Liver (tissue), 10 donors: ENCODE measurements around the gene MXD4. TPM values are rescaled to one million over a fixed set of nuclear protein-coding genes. Genes with fewer than 3 reads are reported as not detected.
"Not testable (repeated sequence)": the region's sequence is repeated elsewhere in the genome, so short reads cannot be mapped to it uniquely, and the experiment has no call there.

Experiments
- DNase-seq: peaks from one replicate; pipeline ENCODE4 v3.0.0-alpha.2; 2017; ENCODE audit warnings: low spot score
- H3K27ac ChIP-seq, 2 donors: one replicate each; pipeline ENCODE4 v1.7.0; 2013; ENCODE audit warnings: inconsistent platforms in 2 of 2, low read length in 2 of 2, control low read depth in 1 of 2, low read depth in 1 of 2, mild to moderate bottlenecking in 1 of 2
- H3K27me3 ChIP-seq, 4 donors: one replicate each; pipeline versions ENCODE4 v1.6.1 to v1.7.0; 2013; ENCODE audit warnings: low read length in 3 of 4, inconsistent platforms in 1 of 4, mild to moderate bottlenecking in 1 of 4, moderate library complexity in 1 of 4; ENCODE audit not compliant: control insufficient read depth in 4 of 4, insufficient read depth in 4 of 4
- H3K36me3 ChIP-seq, 4 donors: one replicate each; pipeline versions ENCODE4 v1.6.1 to v1.7.0; 2013; ENCODE audit warnings: low read length in 3 of 4, mild to moderate bottlenecking in 3 of 4, low read depth in 1 of 4, moderate library complexity in 1 of 4; ENCODE audit not compliant: control insufficient read depth in 4 of 4, insufficient read depth in 3 of 4
- H3K4me1 ChIP-seq, 4 donors: one replicate each; pipeline versions ENCODE4 v1.6.1 to v1.7.0; 2013; ENCODE audit warnings: low read length in 3 of 4, mild to moderate bottlenecking in 3 of 4, moderate library complexity in 1 of 4; ENCODE audit not compliant: control insufficient read depth in 4 of 4, insufficient read depth in 4 of 4
- H3K4me3 ChIP-seq, 3 donors: one replicate each; pipeline versions ENCODE4 v1.6.1 to v1.7.0; 2013; ENCODE audit warnings: low read length in 3 of 3, control low read depth in 1 of 3, low read depth in 1 of 3, mild to moderate bottlenecking in 1 of 3
- H3K9ac ChIP-seq, 2 donors: one replicate each; pipeline ENCODE4 v1.7.0; 2013; ENCODE audit warnings: low read length in 2 of 2, mild to moderate bottlenecking in 2 of 2, moderate library complexity in 2 of 2, control low read depth in 1 of 2, low read depth in 1 of 2
- H3K9me3 ChIP-seq, 4 donors: one replicate each; pipeline versions ENCODE4 v1.6.1 to v1.7.0; 2013; ENCODE audit warnings: low read length in 3 of 4; ENCODE audit not compliant: control insufficient read depth in 4 of 4
- FOXA2 ChIP-seq: IDR thresholded peaks from 2 replicates; pipeline ENCODE4 v1.6.1; 2016; ENCODE audit warnings: antibody characterized with exemption
- JUND ChIP-seq, 2 donors: IDR thresholded peaks; 2 replicates each; pipeline ENCODE4 v1.6.1; 2016; ENCODE audit warnings: antibody characterized with exemption in 2 of 2
- MAX ChIP-seq: IDR thresholded peaks from 2 replicates; pipeline ENCODE4 v1.6.1; 2016; ENCODE audit warnings: antibody characterized with exemption
- NR2F2 ChIP-seq: IDR thresholded peaks from 2 replicates; pipeline ENCODE4 v1.6.1; 2016; ENCODE audit warnings: antibody characterized with exemption
- RXRA ChIP-seq, 2 donors: IDR thresholded peaks; 2 replicates each; pipeline ENCODE4 v1.6.1; 2017 to 2018; ENCODE audit warnings: antibody characterized with exemption in 2 of 2, mild to moderate bottlenecking in 1 of 2
- SP1 ChIP-seq: IDR thresholded peaks from 2 replicates; pipeline ENCODE4 v1.6.1; 2018; ENCODE audit warnings: antibody characterized with exemption, mild to moderate bottlenecking
- WGBS: extraction: QIAGEN DNeasy Blood & Tissue Kit; methylation state at CpG from one replicate; pipeline ENCODE4 v1.1.7; 2013; 5-methylcytosine and 5-hydroxymethylcytosine counted together
- polyA plus RNA-seq, 2 donors: library from polyadenylated mRNA; stranded (reverse) in 1 of 2; unstranded in 1 of 2; fragments of 200-250 nt in 1 of 2; fragments of >200 nt in 1 of 2; fragmentation: Nextera tagmentation in 1 of 2; extraction: Ambion mirVana in 1 of 2; gene quantifications; one replicate each; pipeline versions ENCODE4 v1.2.1 to v1.2.3, GENCODE V29; 2013 to 2015
- small RNA-seq: library from RNA; depleted of rRNA; stranded (forward); fragments of <200 nt; gene quantifications from one replicate; pipeline ENCODE3, GENCODE V24; 2014
- total RNA-seq, 2 donors: library from RNA; depleted of rRNA; stranded (reverse); fragments of >200 nt; gene quantifications; one replicate each; pipeline ENCODE4 v1.2.3, GENCODE V29; 2014
- TF ChIP-seq, protein P1 (sequence below): IDR thresholded peaks from 2 replicates; pipeline ENCODE4 v1.6.1; 2016; ENCODE audit warnings: antibody characterized with exemption
- donor health status: healthy.
- donor health status: healthy.
- donor health status: healthy.
- donor health status: healthy.
- donor health status: healthy.

Gene MXD4
- total and polyA plus RNA-seq, 4 donors, result 6.5 to 19.6 (median 15.9) TPM

DNA sequence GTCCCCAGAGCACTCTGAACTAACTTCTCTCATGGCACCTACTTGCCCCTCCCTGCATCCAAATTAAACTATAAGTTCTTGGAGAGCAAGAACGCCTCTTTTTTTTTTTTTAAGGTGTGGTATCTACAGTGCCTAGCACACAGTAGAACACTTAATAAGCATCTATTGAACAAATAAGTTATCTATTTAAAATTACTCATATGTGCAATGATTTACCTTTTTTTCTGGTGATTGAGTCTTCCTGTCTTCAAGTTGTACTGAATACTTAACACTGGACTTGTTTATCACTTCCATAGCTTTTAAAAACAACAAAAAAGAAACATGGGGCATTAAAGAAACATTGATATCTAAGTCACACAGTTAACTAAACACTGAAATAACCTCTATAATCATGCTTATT lies 49.1 kb downstream of the MXD4 start:
- 83% methylated on average over 1 of the region's 1 CpG for WGBS

DNA sequence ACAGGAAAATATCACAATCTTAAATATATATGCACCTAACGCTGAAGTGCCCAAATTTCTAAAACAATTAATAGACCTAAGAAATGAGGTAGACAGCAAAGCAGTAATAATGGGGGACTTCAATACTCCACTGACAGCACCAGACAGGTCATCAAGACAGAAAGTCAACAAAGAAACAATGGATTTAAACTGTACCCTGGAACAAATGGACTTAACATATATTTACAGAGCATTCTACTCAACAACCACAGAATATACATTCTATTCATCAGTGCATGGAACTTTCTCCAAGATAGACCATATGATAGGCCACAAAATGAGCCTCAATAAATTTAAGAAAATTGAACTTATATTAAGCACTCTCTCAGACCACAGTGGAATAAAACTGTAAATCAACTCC lies 59.1 kb downstream of the MXD4 start:
- WGBS, result 98% methylated on average over 1 of the region's 1 CpG
- DNase-seq, H3K36me3 ChIP-seq, H3K4me1 ChIP-seq, H3K27me3 ChIP-seq, H3K27ac ChIP-seq, H3K9me3 ChIP-seq, H3K9ac ChIP-seq, H3K4me3 ChIP-seq: not testable (repeated sequence)

More for the DNA sequence above, 49.1 kb downstream of the MXD4 start:
- H3K27ac ChIP-seq, result no peak overlapping the region
- no peak overlapping the region for H3K4me3 ChIP-seq
- TF ChIP-seq RXRA (IDR thresholded peaks at IDR 0.05) (no peak), FOXA2 (no peak), NR2F2 (no peak), JUND (IDR thresholded peaks at IDR 0.05) (no peak), MAX (no peak), SP1 (no peak)
- TF ChIP-seq, protein P1, sequence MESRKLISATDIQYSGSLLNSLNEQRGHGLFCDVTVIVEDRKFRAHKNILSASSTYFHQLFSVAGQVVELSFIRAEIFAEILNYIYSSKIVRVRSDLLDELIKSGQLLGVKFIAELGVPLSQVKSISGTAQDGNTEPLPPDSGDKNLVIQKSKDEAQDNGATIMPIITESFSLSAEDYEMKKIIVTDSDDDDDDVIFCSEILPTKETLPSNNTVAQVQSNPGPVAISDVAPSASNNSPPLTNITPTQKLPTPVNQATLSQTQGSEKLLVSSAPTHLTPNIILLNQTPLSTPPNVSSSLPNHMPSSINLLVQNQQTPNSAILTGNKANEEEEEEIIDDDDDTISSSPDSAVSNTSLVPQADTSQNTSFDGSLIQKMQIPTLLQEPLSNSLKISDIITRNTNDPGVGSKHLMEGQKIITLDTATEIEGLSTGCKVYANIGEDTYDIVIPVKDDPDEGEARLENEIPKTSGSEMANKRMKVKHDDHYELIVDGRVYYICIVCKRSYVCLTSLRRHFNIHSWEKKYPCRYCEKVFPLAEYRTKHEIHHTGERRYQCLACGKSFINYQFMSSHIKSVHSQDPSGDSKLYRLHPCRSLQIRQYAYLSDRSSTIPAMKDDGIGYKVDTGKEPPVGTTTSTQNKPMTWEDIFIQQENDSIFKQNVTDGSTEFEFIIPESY, result no peak
- H3K36me3 ChIP-seq, result peaks cover 0 to 2% (median under 1%) of the 10 kb centered on the region in 4 donors
- no peaks in the 10 kb centered on the region for H3K9me3 ChIP-seq
- no peaks in the 10 kb centered on the region for H3K4me1 ChIP-seq
- no peak overlapping the region for H3K9ac ChIP-seq
- DNase-seq, result no peak
- H3K27me3 ChIP-seq, result no peaks in the 10 kb centered on the region

Small RNAs within 50 kb of the gene (small RNA-seq; reads per million reads assigned to genes)
- not detected for gene COX6B1P5

Other genes with a start within 250 kb of the MXD4 start
- gene NAT8L, start 202.8 kb downstream of the MXD4 start, total RNA-seq, result under 1 TPM; 0.08 to 0.09 TPM
- under 1 TPM in 1 of 2 donors, not detected in 1; 0.07 TPM for gene NAT8L, start 202.8 kb downstream of the MXD4 start, polyA plus RNA-seq
- 10 to 100 TPM in 1 of 2 donors, 1 to 10 TPM in 1; 7.1 to 13.9 TPM for gene HAUS3, start 20.0 kb downstream of the MXD4 start, total RNA-seq
- gene HAUS3, start 20.0 kb downstream of the MXD4 start, polyA plus RNA-seq, result 1 to 10 TPM; 2.3 to 3.4 TPM
- gene POLN, start 20.0 kb downstream of the MXD4 start, total RNA-seq, result 1 to 10 TPM; 1.6 to 2.3 TPM
- 1 to 10 TPM in 1 of 2 donors, under 1 TPM in 1; 0.44 to 1.3 TPM for gene POLN, start 20.0 kb downstream of the MXD4 start, polyA plus RNA-seq
- 1 to 10 TPM; 2.3 to 6.1 TPM for gene ZFYVE28, start 156.5 kb upstream of the MXD4 start, total RNA-seq
- gene ZFYVE28, start 156.5 kb upstream of the MXD4 start, polyA plus RNA-seq, result 1 to 10 TPM; 2.0 to 3.0 TPM
- gene CFAP99, start 156.8 kb upstream of the MXD4 start, total RNA-seq, result under 1 TPM in 1 of 2 donors, not detected in 1; 0.33 TPM
- under 1 TPM in 1 of 2 donors, not detected in 1; 0.36 TPM for gene CFAP99, start 156.8 kb upstream of the MXD4 start, polyA plus RNA-seq
- 10 to 100 TPM; 17.1 to 31.0 TPM for gene RNF4, start 207.0 kb upstream of the MXD4 start, total RNA-seq
- 10 to 100 TPM; 13.0 to 17.3 TPM for gene RNF4, start 207.0 kb upstream of the MXD4 start, polyA plus RNA-seq